Body of pancreas (tissue), 4 donors: Measurements from ENCODE around the gene SPHK2.

Source experiments
- POLR2A ChIP-seq, 3 donors: fragments of 450-650 bp; IDR thresholded peaks; one replicate each; pipeline ENCODE4 v1.6.1; 2016; ENCODE audit warnings: antibody characterized with exemption in 3 of 3, mild to moderate bottlenecking in 2 of 3
- TF ChIP-seq, protein P1 (sequence below), 7 experiments: fragments of 450-650 bp in 4 of 7; fragments of 200-600 bp in 3 of 7; sonication (generic) in 3 of 7; IDR thresholded peaks; one replicate each; pipeline ENCODE4 v1.5.1; 2016 to 2019; ENCODE audit warnings: antibody characterized with exemption in 7 of 7

DNA sequence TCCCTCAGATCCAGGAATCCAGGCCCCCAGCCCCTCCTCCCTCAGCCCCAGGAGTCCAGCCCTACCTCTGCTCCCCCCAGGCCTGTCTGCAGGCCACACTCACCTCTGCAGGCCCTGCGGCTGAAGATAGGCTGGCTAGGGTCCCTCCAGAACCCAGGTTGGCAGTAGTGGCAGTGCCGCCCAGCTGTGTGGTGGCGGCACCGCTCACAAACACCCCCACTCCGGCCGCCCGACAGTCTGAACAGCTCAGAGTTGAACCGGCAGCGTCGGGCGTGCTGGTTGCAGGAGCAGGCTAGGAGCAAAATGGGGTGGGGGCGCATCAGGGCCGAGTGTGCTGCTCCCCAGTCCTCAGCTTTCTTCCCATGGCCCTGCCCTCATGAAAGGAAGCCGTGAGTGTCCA, 45.2 kb downstream of the SPHK2 start:
- no peak for TF ChIP-seq POLR2A (IDR thresholded peaks at IDR 0.05)
- TF ChIP-seq, protein P1, sequence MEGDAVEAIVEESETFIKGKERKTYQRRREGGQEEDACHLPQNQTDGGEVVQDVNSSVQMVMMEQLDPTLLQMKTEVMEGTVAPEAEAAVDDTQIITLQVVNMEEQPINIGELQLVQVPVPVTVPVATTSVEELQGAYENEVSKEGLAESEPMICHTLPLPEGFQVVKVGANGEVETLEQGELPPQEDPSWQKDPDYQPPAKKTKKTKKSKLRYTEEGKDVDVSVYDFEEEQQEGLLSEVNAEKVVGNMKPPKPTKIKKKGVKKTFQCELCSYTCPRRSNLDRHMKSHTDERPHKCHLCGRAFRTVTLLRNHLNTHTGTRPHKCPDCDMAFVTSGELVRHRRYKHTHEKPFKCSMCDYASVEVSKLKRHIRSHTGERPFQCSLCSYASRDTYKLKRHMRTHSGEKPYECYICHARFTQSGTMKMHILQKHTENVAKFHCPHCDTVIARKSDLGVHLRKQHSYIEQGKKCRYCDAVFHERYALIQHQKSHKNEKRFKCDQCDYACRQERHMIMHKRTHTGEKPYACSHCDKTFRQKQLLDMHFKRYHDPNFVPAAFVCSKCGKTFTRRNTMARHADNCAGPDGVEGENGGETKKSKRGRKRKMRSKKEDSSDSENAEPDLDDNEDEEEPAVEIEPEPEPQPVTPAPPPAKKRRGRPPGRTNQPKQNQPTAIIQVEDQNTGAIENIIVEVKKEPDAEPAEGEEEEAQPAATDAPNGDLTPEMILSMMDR (IDR thresholded peaks at IDR 0.05) = no peak
